ENCODE results near the gene CLECL1. TPM values are rescaled to one million over a fixed set of nuclear protein-coding genes. Genes with fewer than 3 reads are reported as not detected.

The CLECL1 gene
- total and polyA plus RNA-seq, 9 of the 15 experiments (the other 6 are each of a cell fraction or from before 2014, with no cell fraction given), result 0.13 to 0.25 TPM; not detected in 7

- Histone ChIP-seq H3K9ac (ENCODE audit: insufficient read depth in 1 of 2, low read depth in 2 of 2, low read length in 2 of 2) (no peak overlapping the region), H4K20me1 (replicated peaks; ENCODE audit: control insufficient read depth, insufficient read depth, low read length) (no peaks in the 10 kb centered on the region), H3K27ac (ENCODE audit: extremely low read depth, low read depth, low read length) (peak overlapping the region; percentile 45; the same call in 1 of the 3 replicates), H3K4me1 (replicated peaks in 1 of 2; ENCODE audit: control insufficient read depth in 2 of 2, insufficient read depth in 2 of 2, low read length in 2 of 2) (peaks cover 4 to 8% of the 10 kb centered on the region in 2 experiments), H3K4me2 (ENCODE audit: insufficient read depth, low read length) (no peak overlapping the region), H3K27me3 (ENCODE audit: control insufficient read depth in 2 of 2, insufficient read depth in 2 of 2, low read length in 2 of 2) (no peaks in the 10 kb centered on the region), H3K36me3 (ENCODE audit: control insufficient read depth, insufficient read depth, low read length) (no peaks in the 10 kb centered on the region), H3K4me3 (no peak overlapping the region), H3K9me1 (ENCODE audit: control insufficient read depth, insufficient read depth, low read length) (no peaks in the 10 kb centered on the region), H3K9me3 (replicated peaks; ENCODE audit: control insufficient read depth, insufficient read depth, low read depth, low read length) (no peaks in the 10 kb centered on the region; the same call in 1 of the 2 replicates), H3K79me2 (ENCODE audit: control insufficient read depth, insufficient read depth, low read length) (no peaks in the 10 kb centered on the region), H2AFZ (ENCODE audit: low read depth, low read length) (peak overlapping the region; percentile 15)
- no TSS peak for BruUV-seq (replicated peaks)
- WGBS (ENCODE audit: insufficient coverage, low coverage, missing lambda C conversion rate), result 46% methylated on average over 3 of the region's 3 CpGs
- POLR2A ChIA-PET, result no interaction called here
- in situ Hi-C loops (cut with MboI), result no loop called here
- FAIRE-seq, result no peak
- CTCF ChIA-PET (ENCODE audit: low intra/inter-chr PET ratio), result no interaction called here
- intact Hi-C loops (cut with micrococcal nuclease), result no loop called here
- DNase-seq (ENCODE audit: extremely low read depth in 1 of 4, low spot score in 3 of 4), result no peak
- ATAC-seq, result no peak
- no peak for TF ChIP-seq CREB1 (IDR thresholded peaks at IDR 0.05)
- TF ChIP-seq CREB1 (CRISPR knock-in tag; IDR thresholded peaks at IDR 0.05), result no peak
- TF ChIP-seq ZNF395 (CRISPR knock-in tag; IDR thresholded peaks at IDR 0.05), result no peak
- no peak for TF ChIP-seq SAP30 (IDR thresholded peaks at IDR 0.05; ENCODE audit: borderline replicate concordance, insufficient read depth, low read depth, low read length, poor library complexity, severe bottlenecking)
- TF ChIP-seq ZBTB40 (IDR thresholded peaks at IDR 0.05), result no peak
- no peak for TF ChIP-seq ZBTB40 (CRISPR knock-in tag; IDR thresholded peaks at IDR 0.05)
- TF ChIP-seq CBX5 (IDR thresholded peaks at IDR 0.05; ENCODE audit: borderline replicate concordance, low read depth), result no peak
- TF ChIP-seq SP1 (CRISPR knock-in tag; IDR thresholded peaks at IDR 0.05), result no peak
- TF ChIP-seq CREM (IDR thresholded peaks at IDR 0.05; ENCODE audit: low read depth), result no peak
- no peak for TF ChIP-seq SOX6 (IDR thresholded peaks at IDR 0.05)
These were observed 4.2 kb upstream of the CLECL1 start for GRCh38 chr12:9736936-9737705.
